ENCODE data around the gene ZNF655.

ZNF655 gene

DNA sequence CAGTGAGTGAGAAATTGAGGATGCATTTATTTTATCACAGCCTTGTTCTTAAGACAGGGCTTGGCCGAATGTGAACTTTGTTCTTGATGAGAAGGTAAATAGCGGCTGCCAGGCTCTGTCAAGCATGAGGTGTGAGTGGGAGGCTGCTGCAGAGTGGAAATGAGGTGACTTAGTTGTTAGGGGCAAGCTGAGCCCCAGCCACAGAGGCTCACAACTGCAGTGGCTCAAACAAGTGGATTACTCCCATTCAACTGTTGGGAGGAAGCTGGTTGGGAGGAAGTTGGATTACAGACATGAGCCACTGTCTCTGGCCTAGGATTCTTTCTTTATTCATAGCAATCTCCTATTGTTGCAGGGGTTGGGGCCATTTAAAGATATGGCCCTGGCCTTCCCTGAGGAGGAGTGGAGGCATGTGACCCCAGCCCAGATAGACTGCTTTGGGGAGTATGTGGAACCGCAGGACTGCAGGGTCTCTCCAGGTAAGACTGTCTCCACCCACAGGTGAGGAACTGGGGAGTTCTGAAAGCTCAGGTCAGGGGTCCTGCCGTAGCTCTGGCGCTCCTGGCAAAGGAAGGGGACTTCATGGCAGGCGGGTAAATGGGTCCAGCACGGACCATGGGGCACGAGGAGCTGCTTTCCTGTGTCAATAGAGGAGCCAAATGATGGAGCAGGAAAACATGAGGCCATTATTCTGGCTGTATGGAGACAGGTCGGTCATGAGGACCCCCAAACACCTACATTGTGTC lies 65.4 kb downstream of the ZNF655 start:
- TF ChIP-seq, protein P1, sequence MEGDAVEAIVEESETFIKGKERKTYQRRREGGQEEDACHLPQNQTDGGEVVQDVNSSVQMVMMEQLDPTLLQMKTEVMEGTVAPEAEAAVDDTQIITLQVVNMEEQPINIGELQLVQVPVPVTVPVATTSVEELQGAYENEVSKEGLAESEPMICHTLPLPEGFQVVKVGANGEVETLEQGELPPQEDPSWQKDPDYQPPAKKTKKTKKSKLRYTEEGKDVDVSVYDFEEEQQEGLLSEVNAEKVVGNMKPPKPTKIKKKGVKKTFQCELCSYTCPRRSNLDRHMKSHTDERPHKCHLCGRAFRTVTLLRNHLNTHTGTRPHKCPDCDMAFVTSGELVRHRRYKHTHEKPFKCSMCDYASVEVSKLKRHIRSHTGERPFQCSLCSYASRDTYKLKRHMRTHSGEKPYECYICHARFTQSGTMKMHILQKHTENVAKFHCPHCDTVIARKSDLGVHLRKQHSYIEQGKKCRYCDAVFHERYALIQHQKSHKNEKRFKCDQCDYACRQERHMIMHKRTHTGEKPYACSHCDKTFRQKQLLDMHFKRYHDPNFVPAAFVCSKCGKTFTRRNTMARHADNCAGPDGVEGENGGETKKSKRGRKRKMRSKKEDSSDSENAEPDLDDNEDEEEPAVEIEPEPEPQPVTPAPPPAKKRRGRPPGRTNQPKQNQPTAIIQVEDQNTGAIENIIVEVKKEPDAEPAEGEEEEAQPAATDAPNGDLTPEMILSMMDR (IDR thresholded peaks at IDR 0.05), result no peak
- no peak for DNase-seq
- H3K9me3 Mint-ChIP-seq, result no peaks in the 10 kb centered on the region
- H3K4me1 Mint-ChIP-seq, result peaks cover 4% of the 10 kb centered on the region
- H3K36me3 Mint-ChIP-seq (ENCODE audit: low read depth), result peaks cover 83% of the 10 kb centered on the region
- no peaks in the 10 kb centered on the region for H3K27me3 Mint-ChIP-seq (ENCODE audit: low read depth, poor library complexity)
- H3K4me3 Mint-ChIP-seq, result no peak overlapping the region
- no peak overlapping the region for H3K27ac Mint-ChIP-seq

DNA sequence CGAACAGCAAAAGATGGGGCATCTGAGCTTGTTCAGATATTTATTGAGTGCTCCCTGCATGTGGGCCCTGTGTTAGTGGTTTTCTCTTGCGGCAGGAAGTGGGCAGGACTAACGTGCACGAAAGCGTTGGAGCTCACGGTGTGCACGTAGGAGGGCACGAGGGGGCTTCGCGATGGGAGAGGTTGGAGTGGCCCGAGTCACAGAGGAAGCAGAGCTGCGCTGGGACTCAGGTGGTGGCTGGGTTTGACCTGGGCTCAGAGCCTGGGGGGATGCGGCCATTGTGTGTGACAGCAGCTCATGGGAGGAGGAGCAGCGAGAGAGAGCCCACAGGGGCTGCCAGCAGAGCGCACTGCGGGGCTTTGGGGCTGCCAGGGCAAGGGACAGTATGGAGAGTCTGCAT lies 66.0 kb downstream of the ZNF655 start:
- TF ChIP-seq, protein P1 (IDR thresholded peaks at IDR 0.05), result no peak
- no peak overlapping the region for H3K4me3 Mint-ChIP-seq
- H3K27ac Mint-ChIP-seq, result no peak overlapping the region
- no peaks in the 10 kb centered on the region for H3K9me3 Mint-ChIP-seq
- peaks cover 78% of the 10 kb centered on the region for H3K36me3 Mint-ChIP-seq (ENCODE audit: low read depth)
- H3K27me3 Mint-ChIP-seq (ENCODE audit: low read depth, poor library complexity), result no peaks in the 10 kb centered on the region
- DNase-seq, result no peak
- no peaks in the 10 kb centered on the region for H3K4me1 Mint-ChIP-seq

DNA sequence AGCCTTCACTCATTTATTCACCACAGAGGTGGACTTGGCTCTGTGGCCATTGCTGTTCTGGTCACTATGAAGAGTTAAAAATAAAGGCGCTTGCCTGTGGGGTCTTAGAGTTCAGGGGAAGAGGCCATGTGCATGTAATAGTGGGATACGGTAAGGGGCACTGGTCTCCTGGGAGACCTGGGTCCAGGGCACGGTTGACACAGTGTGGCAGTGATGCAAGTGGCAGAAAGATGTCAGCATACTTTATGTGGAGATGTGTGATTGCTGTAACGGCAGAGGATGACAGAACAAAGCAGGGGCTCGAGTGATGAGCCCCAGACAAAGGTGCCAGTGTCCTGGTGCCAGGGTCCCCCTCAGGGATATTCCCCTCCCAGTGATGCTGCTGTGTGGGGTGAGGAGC lies 66.9 kb downstream of the ZNF655 start:
- DNase-seq, result no peak
- no peak overlapping the region for H3K4me3 Mint-ChIP-seq
- H3K9me3 Mint-ChIP-seq, result no peaks in the 10 kb centered on the region
- H3K4me1 Mint-ChIP-seq, result no peaks in the 10 kb centered on the region
- TF ChIP-seq, protein P1 (IDR thresholded peaks at IDR 0.05), result no peak
- H3K27me3 Mint-ChIP-seq (ENCODE audit: low read depth, poor library complexity), result no peaks in the 10 kb centered on the region
- peaks cover 75% of the 10 kb centered on the region for H3K36me3 Mint-ChIP-seq (ENCODE audit: low read depth)
- peak overlapping the region; percentile 63 for H3K27ac Mint-ChIP-seq

DNA sequence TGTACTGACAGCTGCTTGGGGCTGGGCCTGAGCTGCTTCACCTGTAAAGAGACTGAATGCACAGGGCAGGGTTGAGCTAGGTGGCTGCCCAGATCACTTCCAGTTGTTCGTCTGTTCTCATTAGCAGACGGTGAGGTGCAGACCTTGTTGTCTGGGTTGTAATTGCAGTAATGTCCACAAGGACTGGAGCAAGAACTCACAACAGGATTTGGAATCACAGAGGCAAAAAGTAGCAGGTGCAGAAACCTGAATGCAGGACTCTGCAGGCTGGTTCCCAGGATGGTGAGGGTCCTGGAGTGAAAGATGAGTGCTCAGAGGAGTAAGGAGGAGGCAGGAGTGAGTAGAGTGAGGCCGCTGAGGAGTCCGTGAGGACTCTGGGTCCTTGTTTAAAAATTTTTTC lies 67.5 kb downstream of the ZNF655 start:
- DNase-seq, result no peak
- H3K9me3 Mint-ChIP-seq, result no peaks in the 10 kb centered on the region

More for the DNA sequence above, 67.5 kb downstream of the ZNF655 start:
- TF ChIP-seq, protein P1 (IDR thresholded peaks at IDR 0.05), result no peak
- Mint-ChIP-seq H3K4me1 (no peaks in the 10 kb centered on the region), H3K4me3 (no peak overlapping the region), H3K36me3 (ENCODE audit: low read depth) (peaks cover 75% of the 10 kb centered on the region), H3K27me3 (ENCODE audit: low read depth, poor library complexity) (no peaks in the 10 kb centered on the region), H3K27ac (no peak overlapping the region)

All from nephron progenitor cell (in vitro differentiated cells).